Tibial artery (tissue), 4 donors: Measurements from ENCODE around the gene EPO.
A peak's percentile ranks its signal among the peaks of the same experiment; 100 is the strongest.
"Not testable (repeated sequence)": the region's sequence is repeated elsewhere in the genome, so short reads cannot be mapped to it uniquely, and the experiment has no call there.

Experiments used
- DNase-seq, 2 donors: peaks; one replicate each; pipeline ENCODE4 v3.0.0-alpha.2; 2019
- H3K27ac ChIP-seq, 2 donors: fragments of 200-600 bp; sonication (generic) in 1 of 2; 1 replicate in 1 of 2; 2 replicates in 1 of 2; pipeline ENCODE4 v1.5.1; 2018 to 2019; ENCODE audit warnings: mild to moderate bottlenecking in 1 of 2
- H3K27me3 ChIP-seq, 2 donors: fragments of 200-600 bp; sonication (generic) in 1 of 2; one replicate each; pipeline versions ENCODE4 v1.5.1 to v1.6.0; 2016 to 2019
- H3K36me3 ChIP-seq, 3 donors: fragments of 200-600 bp; sonication (generic) in 2 of 3; one replicate each; pipeline ENCODE4 v1.5.1; 2016 to 2019; ENCODE audit warnings: mild to moderate bottlenecking in 2 of 3
- H3K4me1 ChIP-seq, 4 donors: fragments of 200-600 bp; sonication (generic) in 2 of 4; 1 replicate in 3 of 4; 2 replicates in 1 of 4; pipeline ENCODE4 v1.5.1; 2016 to 2019
- H3K4me3 ChIP-seq, 2 donors: fragments of 200-600 bp; sonication (generic) in 1 of 2; 1 replicate in 1 of 2; 2 replicates in 1 of 2; pipeline ENCODE4 v1.5.1; 2018 to 2019; ENCODE audit warnings: mild to moderate bottlenecking in 2 of 2
- H3K9me3 ChIP-seq, 3 donors: fragments of 200-600 bp; sonication (generic) in 1 of 3; one replicate each; pipeline ENCODE4 v1.5.1; 2016 to 2019
- CTCF ChIP-seq, 2 experiments: fragments of 200-600 bp in 1 of 2; fragments of 450-650 bp in 1 of 2; IDR thresholded peaks; one replicate each; pipeline ENCODE4 v1.5.1; 2017 to 2019; ENCODE audit warnings: antibody characterized with exemption in 2 of 2, mild to moderate bottlenecking in 1 of 2, moderate library complexity in 1 of 2
- intact Hi-C: fragments of 100-400 bp; cut with DNase I; formaldehyde crosslinking; loops from one replicate; pipeline ENCODE4 v1.15.0; 2023; ENCODE audit warnings: low total_unique reads

EPO gene

GRCh38 chr7:100744605-100745004, 24.3 kb downstream of the EPO start:
- H3K4me1 ChIP-seq = no peaks in the 10 kb centered on the region
- H3K9me3 ChIP-seq = no peaks in the 10 kb centered on the region
- no peaks in the 10 kb centered on the region for H3K36me3 ChIP-seq
- no peak overlapping the region for H3K27ac ChIP-seq
- DNase-seq = no peak
- intact Hi-C loops = no loop called here
- peaks cover 0 to 54% of the 10 kb centered on the region in 2 donors for H3K27me3 ChIP-seq
- peak overlapping the region in 1 of 2 donors; percentile 42 for H3K4me3 ChIP-seq
- no peak for TF ChIP-seq CTCF (IDR thresholded peaks at IDR 0.05)

GRCh38 chr7:100745184-100745583, 24.9 kb downstream of the EPO start:
- H3K4me3 ChIP-seq = peak overlapping the region; percentile 21 to 42
- H3K9me3 ChIP-seq = no peaks in the 10 kb centered on the region
- TF ChIP-seq CTCF (IDR thresholded peaks at IDR 0.05) = no peak
- intact Hi-C loops = no loop called here
- no peaks in the 10 kb centered on the region for H3K4me1 ChIP-seq
- H3K36me3 ChIP-seq = no peaks in the 10 kb centered on the region
- H3K27ac ChIP-seq = no peak overlapping the region
- H3K27me3 ChIP-seq = peaks cover 0 to 59% of the 10 kb centered on the region in 2 donors
- peak in 1 of 2 donors; percentile 36 for DNase-seq

GRCh38 chr7:100752994-100753393, 32.7 kb downstream of the EPO start:
- no peak for TF ChIP-seq CTCF (IDR thresholded peaks at IDR 0.05)
- Histone ChIP-seq H3K27me3 (peaks cover 0 to 41% of the 10 kb centered on the region in 2 donors), H3K4me3 (no peak overlapping the region), H3K9me3 (no peaks in the 10 kb centered on the region), H3K36me3 (no peaks in the 10 kb centered on the region), H3K4me1 (no peaks in the 10 kb centered on the region), H3K27ac (no peak overlapping the region)
- no peak for DNase-seq
- intact Hi-C loops = no loop called here

- DNase-seq = no peak
- Histone ChIP-seq H3K27me3 (peaks cover 0 to 36% of the 10 kb centered on the region in 2 donors), H3K4me1 (no peaks in the 10 kb centered on the region), H3K9me3 (no peaks in the 10 kb centered on the region), H3K4me3 (no peak overlapping the region), H3K36me3 (no peaks in the 10 kb centered on the region), H3K27ac (no peak overlapping the region)
- TF ChIP-seq CTCF (IDR thresholded peaks at IDR 0.05) = no peak
- intact Hi-C loops = no loop called here
These were observed 33.5 kb downstream of the EPO start for GRCh38 chr7:100753750-100754149.

GRCh38 chr7:100759357-100760171, 39.3 kb downstream of the EPO start:
- DNase-seq = no peak
- Histone ChIP-seq H3K27ac (no peak overlapping the region), H3K27me3 (peaks cover 0 to 14% of the 10 kb centered on the region in 2 donors), H3K4me3 (no peak overlapping the region), H3K9me3 (no peaks in the 10 kb centered on the region), H3K36me3 (no peaks in the 10 kb centered on the region), H3K4me1 (no peaks in the 10 kb centered on the region)
- intact Hi-C loops = no loop called here
- TF ChIP-seq CTCF (IDR thresholded peaks at IDR 0.05) = no peak

- H3K9me3 ChIP-seq, DNase-seq, H3K4me1 ChIP-seq, intact Hi-C loops, H3K4me3 ChIP-seq, H3K27ac ChIP-seq, H3K36me3 ChIP-seq: not testable (repeated sequence)
- H3K27me3 ChIP-seq = peaks cover 0 to 21% of the 10 kb centered on the region in 2 donors
These were observed 42.6 kb downstream of the EPO start for GRCh38 chr7:100762841-100763240.
